Nephron (organoid): ENCODE measurements around the gene PROX2.

Experiments
- H3K27ac Mint-ChIP-seq, 3 experiments: 2 replicates each; pipeline ENCODE4 v1.8.0; 2020; ENCODE audit warnings: mixed read lengths in 3 of 3, mild to moderate bottlenecking in 2 of 3, moderate library complexity in 1 of 3
- H3K27me3 Mint-ChIP-seq: 2 replicates; pipeline ENCODE4 v1.8.0; 2021; ENCODE audit warnings: low read depth, mild to moderate bottlenecking, moderate library complexity, mixed read lengths
- H3K36me3 Mint-ChIP-seq: 2 replicates; pipeline ENCODE4 v1.8.0; 2020; ENCODE audit warnings: low read depth, mixed read lengths
- H3K4me1 Mint-ChIP-seq: 2 replicates; pipeline ENCODE4 v1.8.0; 2020; ENCODE audit warnings: mixed read lengths
- H3K4me3 Mint-ChIP-seq, 3 experiments: 2 replicates each; pipeline ENCODE4 v1.8.0; 2020; ENCODE audit warnings: mild to moderate bottlenecking in 3 of 3, mixed read lengths in 3 of 3, moderate library complexity in 2 of 3
- H3K9me3 Mint-ChIP-seq: 2 replicates; pipeline ENCODE4 v1.8.0; 2020; ENCODE audit warnings: mixed read lengths
- CTCF ChIP-seq, 3 experiments: fragments of 200-600 bp; sonication (generic); IDR thresholded peaks; one replicate each; pipeline ENCODE4 v1.5.0; 2021; ENCODE audit warnings: antibody characterized with exemption in 3 of 3; ENCODE audit not compliant: unreplicated experiment in 3 of 3

PROX2 gene

GRCh38 chr14:74917178-74917543, 41.2 kb upstream of the PROX2 start:
- TF ChIP-seq CTCF (IDR thresholded peaks at IDR 0.05; ENCODE audit: unreplicated experiment in 3 of 3): no peak
- H3K27me3 Mint-ChIP-seq: peaks cover 5% of the 10 kb centered on the region
- H3K27ac Mint-ChIP-seq: peak overlapping the region in 2 of 3 experiments; percentile 68 to 90
- peaks cover 25% of the 10 kb centered on the region for H3K4me1 Mint-ChIP-seq
- no peaks in the 10 kb centered on the region for H3K36me3 Mint-ChIP-seq
- peak overlapping the region in 1 of 3 experiments; percentile 67 for H3K4me3 Mint-ChIP-seq
- H3K9me3 Mint-ChIP-seq: no peaks in the 10 kb centered on the region

- no peak for TF ChIP-seq CTCF (IDR thresholded peaks at IDR 0.05; ENCODE audit: unreplicated experiment in 3 of 3)
- peak overlapping the region in 1 of 3 experiments; percentile 42 for H3K27ac Mint-ChIP-seq
- no peak overlapping the region for H3K4me3 Mint-ChIP-seq
- peaks cover 25% of the 10 kb centered on the region for H3K4me1 Mint-ChIP-seq
- H3K9me3 Mint-ChIP-seq: no peaks in the 10 kb centered on the region
- H3K27me3 Mint-ChIP-seq: no peaks in the 10 kb centered on the region
- H3K36me3 Mint-ChIP-seq: no peaks in the 10 kb centered on the region
Measured at GRCh38 chr14:74915826-74916225, 39.9 kb upstream of the PROX2 start.

- peaks cover 25% of the 10 kb centered on the region for H3K4me1 Mint-ChIP-seq
- no peak overlapping the region for H3K4me3 Mint-ChIP-seq
- H3K27me3 Mint-ChIP-seq: no peaks in the 10 kb centered on the region
- no peaks in the 10 kb centered on the region for H3K36me3 Mint-ChIP-seq
- no peak overlapping the region for H3K27ac Mint-ChIP-seq
- no peaks in the 10 kb centered on the region for H3K9me3 Mint-ChIP-seq
- no peak for TF ChIP-seq CTCF (IDR thresholded peaks at IDR 0.05; ENCODE audit: unreplicated experiment in 3 of 3)
Measured at GRCh38 chr14:74915426-74915825, 39.5 kb upstream of the PROX2 start.

GRCh38 chr14:74913986-74914573, 38.1 kb upstream of the PROX2 start:
- Mint-ChIP-seq H3K36me3 (no peaks in the 10 kb centered on the region), H3K27me3 (no peaks in the 10 kb centered on the region), H3K4me1 (peaks cover 25% of the 10 kb centered on the region), H3K27ac (peak overlapping the region in 2 of 3 experiments; percentile 77 to 79), H3K4me3 (peak overlapping the region in 1 of 3 experiments; percentile 50), H3K9me3 (no peaks in the 10 kb centered on the region)
- TF ChIP-seq CTCF (IDR thresholded peaks at IDR 0.05; ENCODE audit: unreplicated experiment in 3 of 3): peak; percentile 65 to 77 (median 70)

GRCh38 chr14:74913393-74913910, 37.5 kb upstream of the PROX2 start:
- H3K4me3 Mint-ChIP-seq: no peak overlapping the region
- H3K4me1 Mint-ChIP-seq: peaks cover 28% of the 10 kb centered on the region
- H3K27ac Mint-ChIP-seq: no peak overlapping the region
- H3K9me3 Mint-ChIP-seq: no peaks in the 10 kb centered on the region
- TF ChIP-seq CTCF (IDR thresholded peaks at IDR 0.05; ENCODE audit: unreplicated experiment in 3 of 3): no peak
- H3K36me3 Mint-ChIP-seq: no peaks in the 10 kb centered on the region
- H3K27me3 Mint-ChIP-seq: no peaks in the 10 kb centered on the region

GRCh38 chr14:74912801-74913200, 36.9 kb upstream of the PROX2 start:
- Mint-ChIP-seq H3K4me1 (peaks cover 31% of the 10 kb centered on the region), H3K27me3 (no peaks in the 10 kb centered on the region), H3K36me3 (no peaks in the 10 kb centered on the region), H3K27ac (no peak overlapping the region), H3K4me3 (no peak overlapping the region), H3K9me3 (no peaks in the 10 kb centered on the region)
- TF ChIP-seq CTCF (IDR thresholded peaks at IDR 0.05; ENCODE audit: unreplicated experiment in 3 of 3): no peak
